ENCODE results near the gene USHBP1.

- TF ChIP-seq ELK1 (IDR thresholded peaks at IDR 0.05; ENCODE audit: low read depth, low read length) (no peak), REST (IDR thresholded peaks at IDR 0.05; ENCODE audit: low read depth, low read length) (no peak), KAT2A (conservative IDR thresholded peaks at IDR 0.05; ENCODE audit: control insufficient read depth, low read depth, low read length) (no peak), POLR2AphosphoS5 (IDR thresholded peaks at IDR 0.05; ENCODE audit: low read length) (no peak), RFX5 (IDR thresholded peaks at IDR 0.05; ENCODE audit: low read depth, low read length) (no peak), MEF2B (IDR thresholded peaks at IDR 0.05; ENCODE audit: partially characterized antibody, poor library complexity, severe bottlenecking) (no peak), CTCF (IDR thresholded peaks at IDR 0.05 in 2 of 3, conservative IDR thresholded peaks at IDR 0.05 in 1 of 3; ENCODE audit: control insufficient read depth in 2 of 3, extremely low read depth in 1 of 3, insufficient read depth in 1 of 3, low read depth in 3 of 3, low read length in 3 of 3) (no peak), POLR2A (IDR thresholded peaks at IDR 0.05; ENCODE audit: low read depth, low read length) (no peak), TARDBP (IDR thresholded peaks at IDR 0.05; ENCODE audit: borderline replicate concordance) (no peak)
Observed at GRCh38 chr19:17312189-17313113, 47.9 kb upstream of the USHBP1 start.

Measured in GM12878 (cell line).